Measurements from ENCODE around the gene ZBTB5.

ZBTB5 gene

DNA sequence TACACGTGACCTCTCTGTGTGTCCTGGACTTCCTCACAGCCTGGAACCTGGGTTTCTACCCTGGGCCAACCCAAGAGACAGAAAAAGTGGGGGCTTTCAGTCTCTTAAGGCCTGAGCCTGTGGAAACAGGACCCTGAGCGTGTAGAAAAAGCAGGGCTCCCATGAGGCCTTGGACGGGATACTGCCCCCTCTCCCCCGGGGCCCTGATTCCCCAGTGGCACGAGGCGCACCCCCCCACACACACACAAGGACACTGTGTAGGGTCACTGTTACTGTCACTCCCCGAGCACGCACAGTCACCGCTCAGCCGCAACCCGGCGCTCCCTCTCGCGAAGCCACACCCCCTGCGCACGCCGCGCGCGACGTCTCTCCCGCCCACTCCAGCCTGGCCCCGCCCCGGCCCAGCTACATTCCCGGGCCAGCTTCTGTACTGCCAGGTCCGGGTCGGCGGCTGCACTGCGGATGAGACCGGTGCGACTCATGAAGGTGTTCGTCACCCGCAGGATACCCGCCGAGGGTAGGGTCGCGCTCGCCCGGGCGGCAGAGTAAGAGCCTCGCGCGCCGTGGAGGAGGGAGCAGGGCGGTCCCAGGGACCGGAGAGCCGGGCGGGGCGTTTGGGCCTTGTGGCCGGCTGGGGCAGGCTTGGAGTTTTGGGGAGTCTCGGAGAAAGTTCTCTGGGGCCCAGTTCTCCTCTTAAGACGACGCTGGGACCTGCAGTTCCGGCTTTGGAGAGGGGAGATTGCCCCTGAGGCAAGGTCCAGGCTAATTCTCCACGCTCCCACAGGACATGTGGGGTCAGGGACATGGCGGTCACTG, 42.8 kb downstream of the ZBTB5 start, which contains the start of gene GRHPR:
Gene GRHPR (plus strand): TSS at position 408 of the 816 bp plus-strand sequence. CDS start 55 bp downstream, at position 463.
- peak; percentile 41 for DNase-seq

DNA sequence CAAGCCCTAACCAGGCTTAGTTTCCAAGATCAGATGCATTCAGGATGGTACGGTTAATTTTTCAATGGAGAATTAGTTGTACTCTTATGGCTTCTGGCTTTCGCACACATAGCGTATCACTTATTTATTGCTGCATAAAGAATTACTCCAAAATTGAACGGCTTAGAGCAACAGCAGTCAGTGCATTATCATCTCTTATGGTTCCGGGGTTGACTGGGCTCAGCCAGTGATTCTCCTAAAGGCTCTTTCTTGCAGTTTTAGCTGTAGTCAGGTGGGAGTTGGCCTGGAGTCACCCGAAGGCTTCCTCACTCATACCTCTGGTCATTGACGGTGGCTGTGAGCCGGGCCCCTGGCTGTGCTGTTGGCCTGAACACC, 43.3 kb downstream of the ZBTB5 start:
- no peak for DNase-seq

DNA sequence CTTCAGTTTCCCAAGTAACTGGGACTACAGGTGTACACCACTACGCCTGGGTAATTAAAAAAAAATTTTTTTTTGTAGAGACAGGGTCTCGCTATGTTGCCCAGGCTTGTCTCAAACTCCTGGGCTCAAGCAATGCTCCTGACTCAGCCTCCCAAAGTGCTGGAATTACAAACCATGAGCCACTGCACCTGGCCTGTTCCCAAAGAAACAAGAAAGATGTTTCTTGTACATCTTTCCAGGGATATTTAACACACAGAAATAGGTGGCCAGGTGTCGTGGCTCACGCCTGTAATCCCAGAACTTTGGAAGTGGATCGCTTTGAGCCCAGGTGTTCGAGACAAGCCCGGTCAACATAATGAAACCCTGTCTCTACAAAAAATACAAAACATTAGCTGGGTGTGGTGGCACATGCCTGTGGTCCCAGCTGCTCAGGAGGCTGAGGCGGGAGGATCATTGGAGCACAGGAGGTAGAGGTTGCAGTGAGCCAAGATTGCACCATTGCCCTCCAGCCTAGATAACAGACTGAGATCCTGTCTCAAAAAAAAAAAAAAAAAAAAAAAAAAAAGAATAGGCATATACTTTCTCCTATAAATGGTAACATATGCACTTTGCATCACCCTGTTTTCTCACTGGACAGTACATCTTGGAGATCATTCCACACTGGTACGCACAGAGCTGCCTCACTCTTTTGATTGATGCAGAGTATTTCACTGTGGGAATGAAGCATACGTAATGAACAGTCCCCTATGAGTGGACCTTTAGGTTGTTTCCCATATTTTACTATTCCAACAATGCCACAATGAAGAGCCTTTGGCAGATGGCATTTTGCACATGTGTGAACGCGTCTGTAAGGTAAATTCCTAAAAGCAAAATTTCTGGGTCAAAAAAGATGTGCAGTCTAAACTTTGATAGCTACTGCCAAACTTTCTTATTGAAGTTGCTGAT, 44.7 kb downstream of the ZBTB5 start:
- no peak for DNase-seq

DNA sequence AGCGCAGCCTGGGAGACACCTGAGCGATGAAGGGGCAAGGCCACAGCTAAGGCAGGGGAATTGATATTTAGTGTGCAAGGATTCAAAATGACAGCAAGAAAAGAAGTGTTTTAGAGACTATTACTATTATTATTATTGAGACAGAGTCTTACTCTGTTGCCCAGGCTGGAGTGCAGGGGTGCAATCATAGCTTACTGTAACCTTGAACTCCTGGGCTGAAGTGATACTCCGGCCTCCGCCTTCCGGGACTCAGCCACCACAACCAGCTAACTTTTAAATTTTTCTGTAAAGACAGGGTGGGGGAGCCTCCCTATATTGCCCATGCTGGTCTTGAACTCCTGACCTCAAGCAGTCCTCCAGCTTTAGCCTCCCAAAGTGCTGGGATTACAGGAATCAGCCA, 46.0 kb downstream of the ZBTB5 start:
- DNase-seq: no peak

DNA sequence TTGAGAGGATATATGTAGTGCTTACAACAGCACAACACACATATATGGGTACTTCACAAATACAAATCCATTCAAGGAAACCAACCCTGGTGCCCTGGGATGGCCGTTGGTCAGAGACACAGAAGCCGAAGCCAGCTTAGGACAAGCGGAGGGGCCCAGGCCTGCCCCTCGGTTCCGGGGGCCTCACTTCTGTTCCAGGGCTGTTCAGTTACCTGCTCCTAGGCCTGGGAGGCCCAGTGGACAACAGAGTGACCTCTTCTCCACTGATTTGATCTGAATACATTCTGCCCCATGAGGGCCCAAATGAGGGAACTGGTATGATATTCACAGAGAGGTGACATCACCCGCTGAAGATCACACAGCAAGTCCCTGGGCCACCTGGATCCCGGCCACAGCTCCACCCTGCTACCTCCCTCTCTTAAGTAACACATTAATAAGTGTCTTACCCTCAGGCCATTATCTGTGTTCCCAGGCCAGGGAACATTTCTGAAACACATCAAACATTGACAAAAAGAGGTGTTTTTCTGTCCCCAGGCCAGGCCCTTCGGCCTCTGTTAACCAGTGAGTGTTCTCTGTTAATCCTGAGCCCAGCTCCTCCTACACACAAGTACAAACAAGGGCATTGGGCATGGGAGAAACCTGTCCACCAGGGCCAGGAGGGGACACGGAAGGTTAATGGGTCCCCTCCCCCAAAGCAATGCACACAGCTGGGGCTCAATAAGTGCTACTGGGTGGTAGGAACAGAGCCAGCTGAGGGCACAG, 47.2 kb downstream of the ZBTB5 start:
- DNase-seq: no peak

DNA sequence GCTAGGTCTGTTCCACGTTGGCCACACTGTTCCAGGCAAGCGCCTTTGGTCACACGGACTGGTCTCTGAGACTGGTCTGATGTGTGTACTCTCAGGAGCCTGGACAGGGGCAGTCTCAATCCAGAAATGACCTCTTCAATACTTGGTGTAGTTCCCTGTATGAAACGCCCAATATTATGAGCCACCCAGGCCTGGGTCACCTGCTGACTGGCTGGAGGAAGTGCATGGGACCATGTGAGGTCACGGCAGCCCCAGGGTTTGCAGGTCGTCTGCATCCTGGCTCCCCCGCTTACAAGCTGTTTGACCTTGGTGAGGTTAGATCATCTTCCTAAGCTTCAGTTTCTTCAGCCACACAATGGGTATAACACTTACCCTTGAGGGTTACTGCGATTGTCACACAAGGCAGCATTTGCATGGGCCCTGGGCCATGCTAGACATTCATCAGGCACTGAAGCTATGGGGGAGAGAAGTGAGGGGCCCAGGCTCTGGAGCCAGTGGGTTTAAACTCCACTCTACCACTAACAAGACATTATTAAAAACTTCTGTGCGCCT, 47.9 kb downstream of the ZBTB5 start:
- DNase-seq: no peak

DNA sequence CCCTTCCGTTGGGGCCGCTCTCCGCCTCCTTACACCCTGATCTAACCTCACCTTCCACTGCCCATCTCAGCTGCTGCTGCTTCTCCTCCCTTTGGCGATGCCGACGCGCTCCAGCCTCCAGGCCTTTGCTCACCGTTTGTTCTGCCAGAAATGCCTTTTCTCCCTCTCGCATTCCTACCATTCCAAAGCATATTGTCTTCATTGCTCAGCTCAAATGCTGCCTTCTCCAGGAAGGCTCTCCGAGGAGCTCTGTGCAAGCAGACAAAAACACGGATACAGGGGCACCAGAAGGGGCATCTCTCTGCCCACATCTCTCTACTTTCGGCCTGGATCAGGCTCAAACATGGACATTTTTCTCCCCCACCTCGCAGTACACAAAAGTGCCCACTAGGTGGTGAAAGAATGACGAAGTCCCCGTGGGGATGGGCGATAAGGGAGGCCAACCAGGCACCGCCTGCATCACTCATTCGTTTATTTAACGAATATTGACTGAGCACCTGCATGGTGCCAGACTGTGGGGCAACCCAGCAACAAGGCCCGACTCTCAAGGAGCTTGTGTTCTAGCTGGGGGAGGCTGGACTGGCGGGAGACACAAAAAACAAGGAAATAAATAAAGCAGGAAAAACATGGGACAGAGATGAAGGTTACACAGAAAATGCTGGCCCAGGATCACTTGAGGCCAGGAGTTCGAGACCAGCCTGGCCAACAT, 50.1 kb downstream of the ZBTB5 start:
- peak; percentile 4 for DNase-seq

DNA sequence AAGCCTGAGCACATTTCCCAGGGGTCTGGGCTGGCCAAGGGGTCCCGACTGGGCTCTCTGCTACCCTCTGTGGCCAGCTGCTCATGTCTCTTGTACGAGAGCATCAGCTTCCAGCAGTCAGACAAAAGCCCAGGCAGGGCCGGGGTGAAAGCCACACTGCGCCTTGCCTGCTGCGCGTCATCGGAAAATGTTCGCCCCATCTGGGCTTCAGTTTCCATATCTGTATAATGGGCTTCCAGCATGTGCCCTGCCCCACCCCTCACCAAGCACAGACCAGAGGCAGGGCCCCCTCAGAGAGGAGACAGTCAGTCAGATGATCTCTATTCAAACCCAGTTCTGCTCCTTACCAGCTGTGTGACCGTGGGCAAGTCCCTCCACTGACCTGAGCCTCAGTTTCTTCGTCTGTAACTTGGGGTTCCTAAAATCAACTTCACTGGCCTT, 50.7 kb downstream of the ZBTB5 start:
- DNase-seq: no peak

DNA sequence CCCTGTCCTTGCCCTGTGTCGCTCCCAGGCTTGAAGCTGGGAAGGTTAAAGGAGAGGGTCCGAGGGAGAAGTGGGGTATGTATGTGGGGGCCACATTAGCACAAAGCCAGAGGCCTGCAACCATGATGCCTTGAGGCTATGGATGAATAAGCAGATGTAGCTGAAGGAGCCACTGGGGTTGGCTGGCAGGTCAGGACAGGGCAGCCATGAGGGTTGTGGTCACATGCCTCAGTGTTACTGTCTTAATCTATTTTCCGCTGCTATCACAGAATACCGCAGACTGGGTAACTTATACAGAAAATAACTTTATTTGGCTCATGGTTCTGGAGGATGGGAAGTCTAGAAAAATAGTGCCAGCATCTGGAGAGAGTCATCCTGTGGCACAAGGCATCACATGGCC, 51.9 kb downstream of the ZBTB5 start:
- no peak for DNase-seq

DNA sequence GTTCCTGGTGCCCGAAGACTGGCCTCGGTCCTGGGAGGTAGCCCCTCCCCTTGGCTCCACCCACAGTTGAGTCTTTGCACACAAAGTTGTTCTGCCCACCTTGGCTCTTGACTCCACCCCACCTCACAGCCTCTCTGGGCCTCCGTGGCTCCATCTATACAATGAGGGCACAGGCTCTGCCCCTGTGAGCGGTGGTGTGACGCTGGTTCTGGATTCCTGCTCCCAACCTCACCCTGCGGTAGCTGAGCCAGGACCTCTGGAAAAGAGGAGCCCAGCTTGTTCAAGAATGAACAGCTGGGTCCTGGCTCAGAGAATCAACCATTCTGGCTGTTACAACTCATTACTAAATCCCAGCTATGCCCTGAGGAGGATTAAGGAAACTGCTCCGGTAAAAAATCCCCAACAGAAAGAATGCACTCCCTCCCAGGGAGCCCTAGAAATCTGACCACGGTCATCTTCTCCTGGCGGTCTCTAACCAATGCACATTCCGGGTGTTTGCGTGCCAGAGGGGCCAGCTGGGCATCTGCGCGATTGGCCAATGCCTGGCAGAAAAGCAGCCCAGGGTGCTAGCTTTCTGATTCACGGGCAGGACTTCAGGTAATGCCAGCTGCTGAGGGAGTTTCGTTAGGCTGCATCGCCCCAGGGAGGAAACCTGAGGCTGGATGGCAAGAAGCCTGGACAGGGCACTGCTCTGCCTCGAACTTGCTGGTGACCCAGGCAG, 52.7 kb downstream of the ZBTB5 start:
- no peak for DNase-seq

DNA sequence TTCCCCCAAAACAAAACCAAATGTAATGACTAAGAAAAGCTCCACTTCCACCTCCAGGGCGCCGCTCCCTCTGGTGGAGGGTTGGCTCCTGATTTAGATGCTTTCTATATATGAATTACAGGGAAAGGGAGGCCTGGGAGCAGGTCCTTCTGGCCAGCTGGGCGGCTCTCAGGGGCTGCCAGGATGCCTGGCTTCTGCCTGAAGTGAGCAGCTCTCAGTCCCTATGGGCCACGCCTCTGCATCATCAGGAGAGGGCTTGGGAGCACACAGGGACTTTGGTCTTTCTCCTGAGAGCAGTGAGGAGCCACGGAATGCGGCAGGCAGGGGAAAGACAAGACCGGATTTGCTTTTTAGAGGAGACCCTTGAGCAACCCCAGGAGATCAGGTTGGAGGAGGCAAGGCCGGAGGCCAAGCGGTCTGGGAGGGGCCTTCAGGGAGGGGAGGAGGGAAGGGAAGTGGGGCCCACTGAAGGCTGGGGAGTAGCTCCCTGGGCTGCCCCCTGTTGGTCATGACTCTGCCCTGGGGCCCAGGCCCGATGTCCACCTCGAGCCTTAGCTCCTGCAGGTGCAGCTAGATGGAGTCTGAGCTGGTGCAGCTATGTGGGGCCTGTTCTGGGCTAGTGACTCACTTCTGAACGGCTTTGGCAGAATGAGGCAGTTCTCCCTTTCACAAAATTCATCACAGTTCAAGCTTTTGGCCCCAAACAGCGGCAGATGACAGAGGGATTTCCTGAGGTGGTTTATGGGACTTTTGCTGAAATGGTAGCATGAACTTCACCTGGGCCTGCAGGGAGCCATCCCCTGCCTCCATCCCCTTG, 54.1 kb downstream of the ZBTB5 start:
- DNase-seq: no peak

DNA sequence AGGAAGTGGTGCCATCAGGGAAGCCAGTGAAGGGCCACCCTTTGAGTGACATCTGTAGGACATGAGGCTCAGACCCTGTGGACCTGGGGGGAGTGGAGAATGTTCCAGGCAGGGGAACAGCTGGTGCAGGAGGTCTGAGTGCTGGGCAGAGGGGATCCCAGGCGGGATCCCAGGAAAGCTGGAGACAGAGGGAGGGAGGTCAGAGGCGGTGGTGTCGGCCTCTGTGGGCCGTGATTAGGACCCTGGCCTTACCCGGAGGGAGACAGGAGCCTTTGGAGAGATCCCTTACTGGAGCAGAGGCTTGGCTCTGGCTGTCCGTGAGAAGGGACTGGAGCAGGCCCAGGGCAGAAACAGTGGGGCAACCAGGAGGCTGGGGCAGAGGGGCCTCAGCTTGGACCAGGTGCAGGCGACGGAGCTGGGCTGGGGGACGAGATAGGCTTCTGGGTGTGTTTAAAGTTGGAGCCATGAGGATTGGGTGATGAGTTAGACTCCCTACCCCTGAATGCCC, 54.8 kb downstream of the ZBTB5 start:
- DNase-seq: no peak

DNA sequence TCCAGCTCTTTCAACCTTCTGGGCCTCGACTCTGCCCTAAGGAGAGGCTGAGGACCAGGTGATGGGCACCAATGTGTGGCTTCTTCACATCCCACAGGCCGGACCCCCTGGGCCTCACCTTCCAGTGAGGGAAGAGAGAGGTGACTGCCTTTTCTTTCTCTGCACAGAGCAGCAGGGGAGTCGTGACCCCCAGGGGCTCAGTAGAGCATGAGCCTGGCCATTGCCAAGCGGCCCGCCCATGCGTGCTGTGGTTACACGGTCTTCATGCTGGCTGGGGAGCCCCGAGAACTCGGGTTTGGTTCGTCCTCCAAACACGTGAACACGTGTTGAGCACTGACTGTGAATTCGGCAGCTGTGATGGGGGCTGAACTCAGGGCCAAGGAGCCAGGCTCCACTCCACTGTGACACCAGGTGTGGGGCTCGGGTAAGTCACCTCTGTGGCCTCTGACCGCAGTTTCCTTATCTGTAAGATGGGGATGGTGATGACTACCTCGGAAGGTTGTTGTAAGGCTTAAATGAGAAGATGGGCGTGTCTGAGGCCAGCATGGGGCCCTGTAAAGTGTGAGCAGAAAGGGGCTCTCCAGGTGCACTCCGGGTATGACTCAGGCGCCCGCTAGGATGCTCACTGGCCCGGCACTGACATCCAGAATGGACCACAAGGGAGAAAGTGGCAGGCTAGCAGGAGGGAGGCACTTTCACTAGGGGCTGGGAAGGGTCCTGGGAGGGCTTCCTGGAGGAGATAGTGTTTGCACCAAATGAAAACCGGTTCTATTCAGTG, 56.1 kb downstream of the ZBTB5 start:
- no peak for DNase-seq

DNA sequence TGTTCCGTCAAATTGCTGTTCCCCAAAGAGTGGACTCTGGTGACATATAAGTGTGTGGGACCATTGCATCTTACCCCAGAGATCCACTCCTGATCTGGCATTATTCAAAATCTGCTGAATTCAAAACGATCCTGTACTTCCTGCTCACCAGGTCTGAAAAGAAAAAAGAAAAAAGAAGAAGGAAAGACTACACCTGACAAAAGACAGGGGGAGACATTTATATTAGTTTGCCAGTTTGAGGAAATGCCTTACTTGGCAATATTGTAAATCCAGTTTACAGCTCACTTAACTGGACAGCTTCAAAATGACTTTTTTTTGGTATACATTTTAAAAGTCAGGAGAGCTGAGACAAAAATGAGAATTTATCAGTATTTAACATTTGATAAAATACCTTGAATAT, 57.8 kb downstream of the ZBTB5 start:
- no peak for DNase-seq

DNA sequence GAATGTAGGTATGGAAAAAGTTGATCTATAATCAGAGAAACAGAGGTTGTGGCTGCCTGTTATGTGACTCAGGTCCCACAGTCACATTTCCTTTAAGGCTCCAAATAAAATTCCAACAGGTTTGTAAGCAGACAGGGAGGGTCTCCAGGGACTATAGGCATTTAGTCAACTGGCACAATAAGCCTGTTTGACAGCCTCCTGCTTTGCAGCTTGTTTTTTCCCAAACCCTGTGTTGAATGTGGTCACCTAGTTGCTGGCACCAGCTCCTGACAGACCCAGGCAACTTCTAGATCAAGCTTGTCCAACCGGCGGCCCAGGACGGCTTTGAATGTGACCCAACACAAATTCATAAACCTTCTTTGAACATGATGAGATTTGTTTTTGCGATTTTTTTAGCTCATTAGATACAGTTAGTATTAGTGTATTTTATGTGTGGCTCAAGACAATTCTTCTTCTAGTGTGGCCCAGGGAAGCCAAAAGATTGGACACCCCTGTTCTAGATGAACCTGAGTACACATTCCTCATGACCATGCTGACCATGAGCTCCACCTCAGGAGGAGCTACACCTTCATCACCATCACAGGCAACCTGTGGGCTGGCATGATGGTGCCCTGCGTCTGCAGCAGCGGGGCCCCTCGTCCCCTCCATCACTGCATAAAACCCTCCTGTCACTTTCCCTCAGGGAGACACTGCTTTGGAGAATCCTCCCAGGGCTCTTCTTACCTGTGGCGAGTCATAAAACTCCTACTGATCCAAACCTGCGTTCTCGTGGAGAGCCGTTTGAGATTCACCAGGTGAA, 58.4 kb downstream of the ZBTB5 start:
- DNase-seq: peak; percentile 5

DNA sequence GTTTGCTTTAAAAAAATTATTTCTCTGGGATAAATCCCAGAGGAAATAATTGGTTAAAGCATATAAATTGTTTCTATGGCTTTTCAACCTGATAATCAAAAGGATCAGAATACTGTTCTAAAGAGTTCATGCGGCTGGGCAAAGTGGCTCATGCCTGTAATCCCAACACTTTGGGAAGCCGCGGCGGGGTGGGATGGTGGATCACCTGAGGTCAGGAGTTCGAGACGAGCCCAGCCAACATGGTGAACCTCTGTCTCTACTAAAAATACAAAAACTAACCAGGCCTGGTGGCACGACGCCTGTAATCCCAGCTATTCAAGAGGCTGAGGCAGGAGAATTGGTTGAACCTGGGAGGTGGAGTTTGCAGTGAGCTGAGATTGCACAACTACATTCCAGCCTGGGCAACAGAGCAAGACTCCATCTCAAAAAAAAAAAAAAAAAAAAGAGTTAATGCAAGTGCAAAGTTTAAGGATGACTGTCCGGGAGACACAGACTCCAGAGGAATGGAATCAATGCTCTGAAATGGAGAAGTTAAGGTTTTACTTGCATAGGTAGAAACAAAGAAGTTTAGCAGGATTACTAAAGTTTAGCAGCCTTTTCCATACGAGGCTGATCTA, 59.4 kb downstream of the ZBTB5 start:
- DNase-seq: no peak

DNA sequence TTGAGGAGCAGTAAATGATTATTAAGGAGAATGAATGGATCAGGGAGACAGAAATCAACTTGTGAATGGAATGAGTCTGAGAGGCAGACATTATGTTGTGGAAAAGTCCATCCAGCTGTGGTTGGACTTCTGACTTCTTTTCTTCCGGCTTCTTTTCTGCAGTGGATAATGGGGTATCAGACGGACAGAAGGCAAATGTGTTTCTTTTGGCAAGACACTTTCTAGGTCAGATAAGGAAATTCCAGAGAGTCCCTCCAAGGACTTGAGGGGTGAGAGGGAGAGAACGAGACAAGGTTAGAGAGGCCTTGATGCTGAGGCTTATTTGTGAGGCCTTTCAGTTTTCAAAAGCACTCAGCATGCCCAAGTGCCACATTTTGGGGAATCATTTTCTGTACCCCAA, 59.9 kb downstream of the ZBTB5 start:
- DNase-seq: no peak

DNA sequence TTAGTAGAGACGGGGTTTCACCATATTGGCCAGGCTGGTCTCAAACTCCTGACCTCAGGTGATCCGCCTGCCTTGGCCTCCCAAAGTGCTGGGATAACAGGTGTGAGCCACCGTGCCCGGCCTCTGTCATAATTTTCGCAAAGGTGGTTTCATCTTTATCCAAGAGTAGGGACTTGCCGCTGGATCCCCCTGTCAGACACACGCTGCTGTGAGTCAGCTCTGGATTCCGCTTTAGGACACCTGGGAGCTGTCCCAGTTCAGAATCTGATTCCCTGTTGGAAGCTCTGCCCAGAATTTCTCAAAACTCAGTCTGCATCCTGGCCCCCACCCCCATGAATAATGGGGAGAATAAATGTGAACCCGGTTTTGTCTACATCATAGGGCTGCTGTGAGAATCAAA, 60.7 kb downstream of the ZBTB5 start:
- DNase-seq: no peak
